ENCODE results near the gene DCLK1.

DNA sequence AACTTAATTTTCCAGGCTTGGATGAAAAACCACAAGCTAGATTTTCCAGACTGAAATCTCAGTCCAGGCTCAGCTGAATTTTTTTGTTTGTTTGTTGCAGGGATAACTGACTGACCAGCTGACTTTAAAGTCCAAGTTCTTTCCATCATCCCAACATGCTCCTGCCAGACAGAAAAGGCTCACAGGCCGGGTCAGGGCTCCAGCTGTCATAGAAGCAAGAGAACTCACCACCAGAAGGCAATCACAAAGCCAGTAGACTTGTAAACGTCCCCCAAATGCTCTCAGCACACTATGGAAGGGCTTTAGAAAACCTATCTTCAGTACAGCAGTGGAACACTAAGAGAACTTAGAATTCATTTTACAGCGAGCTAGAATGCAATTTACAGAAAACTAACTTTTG lies 25.5 kb downstream of the DCLK1 start:
- TF ChIP-seq, protein P1, sequence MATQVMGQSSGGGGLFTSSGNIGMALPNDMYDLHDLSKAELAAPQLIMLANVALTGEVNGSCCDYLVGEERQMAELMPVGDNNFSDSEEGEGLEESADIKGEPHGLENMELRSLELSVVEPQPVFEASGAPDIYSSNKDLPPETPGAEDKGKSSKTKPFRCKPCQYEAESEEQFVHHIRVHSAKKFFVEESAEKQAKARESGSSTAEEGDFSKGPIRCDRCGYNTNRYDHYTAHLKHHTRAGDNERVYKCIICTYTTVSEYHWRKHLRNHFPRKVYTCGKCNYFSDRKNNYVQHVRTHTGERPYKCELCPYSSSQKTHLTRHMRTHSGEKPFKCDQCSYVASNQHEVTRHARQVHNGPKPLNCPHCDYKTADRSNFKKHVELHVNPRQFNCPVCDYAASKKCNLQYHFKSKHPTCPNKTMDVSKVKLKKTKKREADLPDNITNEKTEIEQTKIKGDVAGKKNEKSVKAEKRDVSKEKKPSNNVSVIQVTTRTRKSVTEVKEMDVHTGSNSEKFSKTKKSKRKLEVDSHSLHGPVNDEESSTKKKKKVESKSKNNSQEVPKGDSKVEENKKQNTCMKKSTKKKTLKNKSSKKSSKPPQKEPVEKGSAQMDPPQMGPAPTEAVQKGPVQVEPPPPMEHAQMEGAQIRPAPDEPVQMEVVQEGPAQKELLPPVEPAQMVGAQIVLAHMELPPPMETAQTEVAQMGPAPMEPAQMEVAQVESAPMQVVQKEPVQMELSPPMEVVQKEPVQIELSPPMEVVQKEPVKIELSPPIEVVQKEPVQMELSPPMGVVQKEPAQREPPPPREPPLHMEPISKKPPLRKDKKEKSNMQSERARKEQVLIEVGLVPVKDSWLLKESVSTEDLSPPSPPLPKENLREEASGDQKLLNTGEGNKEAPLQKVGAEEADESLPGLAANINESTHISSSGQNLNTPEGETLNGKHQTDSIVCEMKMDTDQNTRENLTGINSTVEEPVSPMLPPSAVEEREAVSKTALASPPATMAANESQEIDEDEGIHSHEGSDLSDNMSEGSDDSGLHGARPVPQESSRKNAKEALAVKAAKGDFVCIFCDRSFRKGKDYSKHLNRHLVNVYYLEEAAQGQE (IDR thresholded peaks at IDR 0.05), result no peak
- TF ChIP-seq EGR1 (IDR thresholded peaks at IDR 0.05; ENCODE audit: low read depth in 2 of 2), result no peak
- no peak for TF ChIP-seq YY1 (IDR thresholded peaks at IDR 0.05)
